ENCODE data around the gene ETFRF1. TPM values are rescaled to one million over a fixed set of nuclear protein-coding genes. Genes with fewer than 3 reads are reported as not detected.

Gene ETFRF1
- total RNA-seq, 2 donors from 2014 or later, result 48.7 to 82.4 TPM

- no peak for TF ChIP-seq CTCF (IDR thresholded peaks at IDR 0.05)
- Histone ChIP-seq H3K27me3 (no peaks in the 10 kb centered on the region), H3K4me1 (no peaks in the 10 kb centered on the region), H3K9me3 (no peaks in the 10 kb centered on the region), H3K36me3 (no peaks in the 10 kb centered on the region), H3K27ac (no peak overlapping the region), H3K4me3 (no peak overlapping the region)
- no peak for DNase-seq (ENCODE audit: low spot score)
These were observed 48.6 kb downstream of the ETFRF1 start for GRCh38 chr12:25243680-25243990.

- DNase-seq (ENCODE audit: low spot score), result no peak
- Histone ChIP-seq H3K27me3 (no peaks in the 10 kb centered on the region), H3K4me3 (no peak overlapping the region), H3K27ac (no peak overlapping the region), H3K4me1 (peaks cover 0 to 8% of the 10 kb centered on the region in 2 donors), H3K36me3 (no peaks in the 10 kb centered on the region), H3K9me3 (no peaks in the 10 kb centered on the region)
- TF ChIP-seq CTCF (IDR thresholded peaks at IDR 0.05), result no peak
These were observed 50.5 kb downstream of the ETFRF1 start for GRCh38 chr12:25245491-25245890.

- no peak for TF ChIP-seq CTCF (IDR thresholded peaks at IDR 0.05)
- no peak for DNase-seq (ENCODE audit: low spot score)
- no peaks in the 10 kb centered on the region for H3K9me3 ChIP-seq
These were observed 53.1 kb downstream of the ETFRF1 start for GRCh38 chr12:25248137-25248536.

GRCh38 chr12:25248732-25249131 lies 53.7 kb downstream of the ETFRF1 start:
- Histone ChIP-seq H3K36me3 (no peaks in the 10 kb centered on the region), H3K9me3 (no peaks in the 10 kb centered on the region), H3K4me1 (peaks cover 0 to 8% of the 10 kb centered on the region in 2 donors), H3K27me3 (no peaks in the 10 kb centered on the region), H3K4me3 (no peak overlapping the region), H3K27ac (no peak overlapping the region)
- TF ChIP-seq CTCF (IDR thresholded peaks at IDR 0.05), result no peak
- no peak for DNase-seq (ENCODE audit: low spot score)

More at GRCh38 chr12:25248137-25248536, 53.1 kb downstream of the ETFRF1 start:
- Histone ChIP-seq H3K27ac (no peak overlapping the region), H3K27me3 (no peaks in the 10 kb centered on the region), H3K36me3 (no peaks in the 10 kb centered on the region), H3K4me3 (no peak overlapping the region), H3K4me1 (peaks cover 0 to 8% of the 10 kb centered on the region in 2 donors)

- Histone ChIP-seq H3K9me3 (no peaks in the 10 kb centered on the region), H3K36me3 (no peaks in the 10 kb centered on the region), H3K4me1 (peaks cover 0 to 8% of the 10 kb centered on the region in 2 donors), H3K27me3 (no peaks in the 10 kb centered on the region), H3K4me3 (peak overlapping the region; percentile 99 to 100), H3K27ac (peak overlapping the region; percentile 95 to 98)
- DNase-seq (ENCODE audit: low spot score), result no peak
- TF ChIP-seq CTCF (IDR thresholded peaks at IDR 0.05), result no peak
These were observed 55.1 kb downstream of the ETFRF1 start for GRCh38 chr12:25249931-25250738.
